NCI-H2107 (cell line): ENCODE measurements around the gene CLK2.
"Not testable (repeated sequence)": the region's sequence is repeated elsewhere in the genome, so short reads cannot be mapped to it uniquely, and the experiment has no call there.

Source experiments
- DNase-seq: peaks from one replicate; lab custom pipeline; 2025; lab: John Stamatoyannopoulos, UW

Gene CLK2

GRCh38 chr1:155296661-155297060 is 23.4 kb upstream of the CLK2 start:
- DNase-seq: no peak

GRCh38 chr1:155295942-155296267 is 22.6 kb upstream of the CLK2 start:
- DNase-seq: no peak

DNA sequence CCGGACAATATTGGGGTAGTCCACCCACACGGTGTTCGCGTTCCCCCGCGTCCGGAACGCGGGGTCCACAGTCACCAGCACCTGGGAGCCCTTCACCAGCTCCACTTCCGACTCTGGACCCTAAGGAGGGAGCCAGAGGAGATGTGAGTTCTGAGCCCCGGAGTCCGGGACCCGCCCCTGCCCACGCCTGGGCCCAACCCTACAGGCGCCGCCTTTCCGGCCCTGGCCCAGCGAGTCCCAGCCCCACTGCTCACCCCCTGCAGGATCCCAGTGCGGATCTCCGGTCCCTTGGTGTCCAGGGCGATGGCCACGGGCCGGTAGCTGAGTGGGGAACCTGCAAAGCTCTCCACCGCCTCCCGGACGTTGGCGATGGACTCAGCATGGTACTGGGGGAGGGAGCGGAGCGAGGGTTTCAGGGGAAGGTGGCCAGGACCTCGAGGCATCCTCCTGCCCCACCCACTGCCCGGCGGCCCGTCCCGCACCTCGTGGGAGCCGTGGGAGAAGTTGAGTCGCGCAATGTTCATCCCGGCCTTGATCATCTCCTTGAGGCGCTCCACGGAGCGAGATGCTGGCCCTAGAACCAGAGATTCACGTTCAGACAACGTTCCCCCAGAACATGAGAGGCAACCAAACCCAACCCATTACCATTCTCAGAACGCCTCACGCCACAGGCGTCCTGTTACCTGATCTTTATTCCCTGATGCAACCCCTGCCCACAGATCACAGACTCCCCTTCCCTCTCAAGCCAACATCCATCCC is 22.1 kb upstream of the CLK2 start:
- DNase-seq: no peak

DNA sequence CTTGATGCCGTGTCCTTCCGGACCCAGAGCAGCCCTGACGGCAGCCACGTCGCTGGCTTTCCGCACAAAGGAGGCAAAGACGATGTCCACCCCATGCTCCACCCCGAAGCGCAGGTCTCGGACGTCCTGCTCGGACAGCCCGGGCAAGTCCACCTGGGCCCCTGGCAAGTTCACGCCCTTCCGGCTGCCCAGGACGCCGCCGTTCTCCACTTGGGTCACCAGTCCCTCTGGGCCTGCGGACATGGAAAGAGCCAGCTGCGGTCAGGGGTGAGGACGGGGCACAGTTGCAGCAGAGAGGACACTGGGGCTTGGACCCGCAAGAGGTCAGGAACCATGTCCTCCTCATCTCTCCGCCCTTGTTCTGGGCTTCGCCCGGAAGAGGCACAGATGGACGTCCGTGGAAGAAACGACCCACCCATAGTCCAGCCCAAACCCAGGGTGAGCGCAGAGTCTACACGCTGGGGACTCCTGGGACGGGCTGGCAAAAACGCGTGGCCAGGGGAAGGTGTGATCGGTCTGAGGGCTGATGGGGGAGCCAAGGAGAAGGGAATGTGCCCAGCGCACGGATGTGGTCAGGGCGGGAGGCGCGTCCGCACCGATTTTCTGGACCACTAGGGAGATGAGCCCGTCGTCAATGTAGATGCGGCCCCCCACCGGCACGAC is 21.3 kb upstream of the CLK2 start:
- no peak for DNase-seq

DNA sequence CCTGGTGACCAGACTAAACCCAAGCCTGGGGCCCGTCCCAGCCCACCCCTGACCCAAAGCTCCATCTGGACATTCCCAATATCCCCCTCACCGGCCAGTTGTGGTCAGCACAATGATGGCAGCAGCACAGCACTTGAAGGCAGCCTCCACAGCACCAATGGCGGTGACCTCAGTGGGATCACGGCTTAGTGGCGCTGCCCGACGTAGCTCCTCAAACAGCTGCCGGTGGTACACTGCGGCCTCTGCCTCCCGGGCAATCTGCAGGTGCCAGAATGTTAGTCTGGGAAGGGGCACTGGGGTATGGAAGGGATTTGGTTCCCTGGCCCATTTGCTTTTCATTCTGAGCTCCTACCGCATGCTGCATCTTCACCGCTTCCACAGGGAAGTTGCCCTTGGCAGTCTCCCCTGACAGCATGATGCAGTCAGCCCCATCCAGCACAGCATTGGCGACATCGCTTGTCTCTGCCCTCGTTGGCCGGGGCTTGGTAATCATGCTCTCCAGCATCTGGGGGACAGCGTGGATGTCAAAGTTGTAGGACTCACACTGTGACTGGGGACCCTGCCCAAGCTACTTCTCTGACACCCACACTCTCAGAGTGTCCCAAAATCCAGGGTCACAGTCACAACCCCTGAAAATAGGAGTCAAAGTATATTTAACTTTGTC is 19.9 kb upstream of the CLK2 start:
- DNase-seq: no peak

DNA sequence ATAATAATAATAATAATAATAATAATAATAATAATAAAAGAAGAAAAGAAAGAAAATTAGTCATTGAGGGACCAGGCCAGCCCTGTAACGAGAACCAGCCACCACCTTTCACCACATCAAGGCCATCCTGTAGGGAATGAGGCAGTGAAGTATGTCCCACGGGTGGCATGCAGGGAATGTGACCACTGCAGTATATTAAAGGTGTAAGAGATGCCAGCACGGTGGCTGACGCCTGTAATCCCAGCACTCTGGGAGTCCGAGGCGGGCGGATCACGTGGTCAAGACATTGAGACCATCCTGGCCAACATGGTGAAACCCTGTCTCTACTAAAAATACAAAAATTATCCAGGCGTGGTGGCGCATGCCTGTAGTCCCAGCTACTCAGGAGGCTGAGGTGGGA is 17.7 kb upstream of the CLK2 start:
- DNase-seq: not testable (repeated sequence)

DNA sequence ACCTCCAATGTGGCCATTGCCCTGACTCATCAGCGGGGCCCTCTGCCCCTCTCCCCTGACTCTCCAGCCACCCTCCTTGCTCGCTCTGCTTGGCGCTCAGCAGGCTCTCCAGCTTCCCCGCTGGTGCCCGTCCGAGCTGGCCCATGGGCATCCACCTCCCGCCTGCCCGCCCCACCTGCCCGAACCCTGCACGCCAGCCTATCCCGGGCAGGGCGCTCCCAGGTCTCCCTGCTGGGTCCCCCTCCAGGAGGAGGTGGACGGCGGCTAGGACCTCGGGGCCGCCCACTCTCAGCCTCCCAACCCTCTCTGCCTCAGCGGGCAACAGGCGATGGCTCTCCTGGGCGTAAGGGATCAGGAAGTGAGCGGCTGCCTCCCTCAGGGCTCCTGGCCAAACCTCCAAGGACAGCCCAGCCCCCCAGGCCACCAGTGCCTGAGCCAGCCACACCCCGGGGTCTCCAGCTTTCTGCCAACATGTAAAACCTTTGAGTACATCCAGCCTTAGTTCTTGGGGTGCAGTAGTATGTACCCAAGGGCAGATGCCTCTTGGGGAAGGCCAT is 14.8 kb upstream of the CLK2 start:
- DNase-seq: no peak

DNA sequence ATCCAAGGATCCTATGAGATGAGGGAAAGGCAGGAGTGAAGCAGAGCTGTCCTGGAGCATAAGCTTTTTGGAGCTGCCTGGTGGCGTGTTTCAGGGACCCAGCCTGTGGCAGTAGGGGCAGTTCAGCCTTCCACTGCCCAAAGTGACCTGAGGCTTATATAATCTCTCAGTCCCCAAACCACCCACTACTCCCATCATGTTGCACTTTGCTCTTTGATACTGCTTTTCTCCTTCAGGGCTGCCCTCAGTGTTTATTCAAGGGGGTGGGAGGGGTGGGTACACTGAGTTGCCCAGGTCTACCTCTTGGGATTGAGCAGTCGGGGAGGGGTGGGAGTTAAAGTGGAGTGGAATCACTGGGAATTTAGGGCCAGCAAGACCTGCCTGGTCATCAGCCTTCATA is 13.2 kb upstream of the CLK2 start:
- no peak for DNase-seq

DNA sequence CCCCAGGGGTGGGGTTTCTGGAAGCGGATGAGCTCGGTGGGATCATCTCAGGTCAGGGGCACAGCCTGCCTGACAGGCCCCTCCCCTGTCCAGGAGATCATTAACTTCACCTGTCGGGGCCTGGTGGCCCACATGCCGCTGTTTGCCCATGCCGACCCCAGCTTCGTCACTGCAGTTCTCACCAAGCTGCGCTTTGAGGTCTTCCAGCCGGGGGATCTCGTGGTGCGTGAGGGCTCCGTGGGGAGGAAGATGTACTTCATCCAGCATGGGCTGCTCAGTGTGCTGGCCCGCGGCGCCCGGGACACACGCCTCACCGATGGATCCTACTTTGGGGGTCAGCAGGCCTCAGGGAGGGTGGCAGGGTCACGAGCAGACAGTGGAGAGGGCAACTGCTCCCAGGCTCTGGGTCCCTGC is 12.3 kb upstream of the CLK2 start:
- no peak for DNase-seq

- no peak for DNase-seq
These were observed 11.8 kb upstream of the CLK2 start for GRCh38 chr1:155285063-155285462.

GRCh38 chr1:155284476-155284875 is 11.2 kb upstream of the CLK2 start:
- no peak for DNase-seq

GRCh38 chr1:155282488-155283091 is 9.3 kb upstream of the CLK2 start:
- no peak for DNase-seq

- DNase-seq: no peak
These were observed 6.0 kb upstream of the CLK2 start for GRCh38 chr1:155279268-155279667.

DNA sequence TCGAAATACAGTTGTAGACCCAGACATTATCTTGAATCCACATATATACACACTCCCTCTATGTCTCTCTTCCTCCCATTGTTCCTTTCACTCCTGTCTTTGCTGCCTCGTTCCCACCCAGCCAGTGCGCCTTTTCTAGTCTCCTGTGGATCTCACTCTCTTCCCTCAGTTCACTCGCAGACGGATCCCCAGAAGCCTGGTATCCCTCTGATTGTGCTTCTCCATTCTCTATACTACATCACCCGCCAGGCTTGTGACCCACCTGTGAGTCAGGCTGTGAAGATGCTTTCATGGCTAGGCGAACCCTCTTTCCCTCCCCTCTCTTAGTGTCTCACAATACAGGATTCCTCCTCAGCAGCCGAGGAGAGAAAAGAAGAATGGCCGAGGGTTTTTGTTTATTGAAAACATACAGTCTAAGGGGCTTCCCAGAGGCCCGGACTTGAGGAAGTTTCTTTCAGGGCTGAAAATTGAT is 5.4 kb upstream of the CLK2 start:
- no peak for DNase-seq

DNA sequence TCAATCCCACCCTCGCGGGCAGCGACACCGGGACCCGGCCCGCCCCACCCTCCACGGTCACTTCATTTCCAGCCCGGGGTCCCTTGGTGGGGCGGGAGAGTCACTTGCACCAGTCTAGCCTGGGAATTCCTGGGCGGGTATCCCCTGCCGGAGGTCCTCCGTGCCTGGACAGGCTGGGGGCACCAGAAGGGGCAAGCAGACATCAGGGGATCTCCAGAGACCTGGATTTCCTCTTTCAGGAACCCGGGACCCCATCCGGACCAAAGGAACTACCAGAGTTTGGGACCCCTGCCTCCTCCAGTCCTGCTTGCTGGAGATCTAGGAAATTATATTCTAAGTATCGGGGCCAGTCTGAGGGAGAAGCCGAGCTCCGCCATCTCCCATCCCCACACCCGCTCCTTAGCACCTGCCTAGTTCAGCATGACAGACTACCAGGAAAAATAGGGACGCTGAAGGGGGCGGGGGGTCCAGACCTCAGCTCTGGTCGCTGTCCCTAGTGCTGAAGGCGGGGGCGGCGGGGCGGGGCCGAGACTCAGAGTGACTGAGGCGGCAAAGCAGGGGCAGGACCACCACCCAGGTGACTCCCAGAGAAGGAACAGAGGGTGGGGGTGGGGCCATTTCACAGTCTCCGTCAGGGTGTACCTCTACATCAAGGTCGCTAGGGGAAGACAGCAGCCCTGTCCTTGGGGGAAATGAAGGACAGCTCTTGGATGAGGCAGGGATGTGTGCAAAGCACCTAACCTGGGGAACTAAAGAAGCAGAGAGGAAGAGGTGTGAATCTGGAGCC is 4.8 kb upstream of the CLK2 start:
- peak; percentile 72 for DNase-seq

GRCh38 chr1:155277070-155277901 is 4.0 kb upstream of the CLK2 start, which contains the start of gene HCN3:
TSS of gene HCN3 (plus strand) at chr1:155277463. CDS start at chr1:155277591, 128 bp downstream.
- DNase-seq: peak; percentile 98

DNA sequence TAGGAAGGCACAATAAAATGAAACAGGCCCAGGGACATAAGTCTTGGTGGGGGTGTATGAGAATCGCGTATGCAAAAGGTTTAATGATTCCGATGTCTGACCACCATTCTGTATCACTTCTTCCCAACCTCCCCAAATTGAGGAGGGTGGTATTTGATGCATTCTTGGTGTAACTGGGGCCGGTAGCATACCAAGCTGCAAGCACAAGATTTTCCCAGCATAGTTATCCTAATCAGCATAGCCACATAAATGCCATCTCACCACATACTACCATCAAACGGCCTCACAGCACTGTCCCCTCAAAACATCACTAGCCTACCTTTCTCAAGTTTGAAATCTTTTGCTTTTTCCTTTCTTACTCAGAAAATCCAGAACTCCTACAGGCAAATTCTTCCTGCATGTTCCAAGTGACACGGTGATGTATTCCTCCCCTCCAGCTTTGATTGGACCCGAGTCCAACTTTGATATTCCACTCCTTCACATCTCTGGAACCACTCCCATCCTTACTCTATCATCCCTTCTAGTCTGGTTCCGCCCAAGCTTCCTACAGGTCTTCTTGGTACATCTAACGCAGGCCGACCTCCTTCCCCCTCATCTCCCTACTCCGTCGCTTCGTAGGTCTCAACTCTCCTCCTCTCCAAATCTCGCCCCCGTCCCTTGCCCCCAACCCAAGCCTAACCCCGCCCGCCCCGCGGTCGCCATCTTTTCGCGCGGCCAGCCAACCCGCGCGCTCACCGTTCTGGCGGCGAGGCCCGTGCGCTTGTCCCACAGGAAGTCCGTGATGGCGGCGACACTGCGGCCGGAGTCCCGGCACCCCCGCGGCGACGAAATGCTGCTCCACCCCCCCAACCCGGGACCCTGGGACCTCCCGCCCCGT is 600 bp downstream of the CLK2 start:
- DNase-seq: no peak

DNA sequence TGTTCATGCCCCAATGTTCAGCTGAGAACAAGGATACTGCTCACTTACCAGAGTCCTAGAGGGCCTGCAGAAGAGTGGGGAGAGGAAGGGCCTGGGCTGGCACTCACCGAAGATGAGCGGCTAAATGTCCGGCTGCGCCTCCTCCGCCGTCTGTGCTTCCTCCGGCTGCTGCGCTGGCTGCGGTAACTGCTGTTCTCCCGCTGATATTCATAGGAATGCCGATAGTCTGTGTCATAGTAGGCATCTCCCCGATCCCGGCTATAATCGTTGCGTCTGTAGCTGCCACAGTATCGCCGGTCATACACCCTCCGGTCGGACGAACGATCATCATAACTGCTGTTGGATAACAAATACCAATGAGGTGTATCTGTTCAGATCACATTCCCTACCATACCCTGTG is 3.9 kb downstream of the CLK2 start:
- DNase-seq: no peak

DNA sequence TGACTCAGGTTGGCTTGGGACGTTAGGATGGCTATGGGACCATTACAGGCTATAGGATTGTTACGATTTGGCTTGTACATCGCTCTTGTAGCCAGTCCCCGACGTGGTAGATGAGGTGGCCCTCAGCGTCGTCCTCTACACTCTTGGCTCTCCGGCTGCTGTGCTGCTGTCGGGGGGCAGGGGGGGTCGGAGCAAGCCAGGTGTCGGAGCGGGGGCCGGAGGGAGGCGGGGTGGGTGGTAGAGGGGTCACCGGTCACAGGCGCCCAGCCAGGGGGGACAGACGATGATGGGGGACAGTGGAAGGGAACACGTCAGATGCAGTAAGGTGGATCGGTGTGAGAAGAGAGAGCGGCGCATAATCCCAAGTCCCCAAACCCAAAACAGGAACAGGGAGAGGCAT is 4.7 kb downstream of the CLK2 start:
- DNase-seq: no peak

DNA sequence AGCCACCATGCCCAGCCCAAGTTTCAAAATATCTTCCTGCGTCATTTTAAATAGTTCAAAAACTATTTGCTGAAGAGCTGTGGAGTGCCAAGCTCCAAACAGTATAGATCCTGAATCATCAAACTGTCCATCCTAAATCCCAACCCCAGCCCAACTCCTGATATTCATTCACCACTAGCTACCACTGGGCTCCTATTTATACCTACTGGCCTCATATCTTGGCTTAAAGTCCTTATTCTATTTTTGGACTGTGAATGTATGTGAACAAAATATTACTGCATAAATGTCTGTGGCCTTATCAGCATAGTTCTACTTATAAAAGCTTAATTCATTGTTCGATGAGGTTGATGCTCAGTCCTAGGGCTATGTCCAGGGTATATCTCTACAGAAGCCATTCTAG is 5.9 kb downstream of the CLK2 start:
- no peak for DNase-seq
